Epithelial cell of proximal tubule (primary cell): ENCODE results near the gene TRABD2A. TPM values are rescaled to one million over a fixed set of nuclear protein-coding genes. Genes with fewer than 3 reads are reported as not detected.

Source experiments
- DNase-seq: peaks from one replicate; pipeline ENCODE4 v3.0.0-alpha.2; 2011; ENCODE audit warnings: low read depth
- H3K4me3 ChIP-seq: 2 replicates; pipeline ENCODE4 v1.5.1; 2011; ENCODE audit warnings: low read depth, mild to moderate bottlenecking, low read length
- CTCF ChIP-seq: conservative IDR thresholded peaks from 2 replicates; pipeline ENCODE4 v1.5.1; 2012; ENCODE audit warnings: low read depth, mild to moderate bottlenecking, low read length
- total RNA-seq: library from RNA; depleted of rRNA; stranded (reverse); fragments of >200 nt; gene quantifications from 2 replicates; pipeline ENCODE4 v1.2.3, GENCODE V29; 2015

TRABD2A gene, protein sequence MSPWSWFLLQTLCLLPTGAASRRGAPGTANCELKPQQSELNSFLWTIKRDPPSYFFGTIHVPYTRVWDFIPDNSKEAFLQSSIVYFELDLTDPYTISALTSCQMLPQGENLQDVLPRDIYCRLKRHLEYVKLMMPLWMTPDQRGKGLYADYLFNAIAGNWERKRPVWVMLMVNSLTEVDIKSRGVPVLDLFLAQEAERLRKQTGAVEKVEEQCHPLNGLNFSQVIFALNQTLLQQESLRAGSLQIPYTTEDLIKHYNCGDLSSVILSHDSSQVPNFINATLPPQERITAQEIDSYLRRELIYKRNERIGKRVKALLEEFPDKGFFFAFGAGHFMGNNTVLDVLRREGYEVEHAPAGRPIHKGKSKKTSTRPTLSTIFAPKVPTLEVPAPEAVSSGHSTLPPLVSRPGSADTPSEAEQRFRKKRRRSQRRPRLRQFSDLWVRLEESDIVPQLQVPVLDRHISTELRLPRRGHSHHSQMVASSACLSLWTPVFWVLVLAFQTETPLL
- total RNA-seq, result 0.58 and 1.5 TPM in 2 replicates

GRCh38 chr2:84880645-84881521 lies at the start of gene TRABD2A:
Gene TRABD2A, minus strand, starts transcription at chr2:84881084. Its CDS starts 45 bp downstream, at chr2:84881039.
- TF ChIP-seq CTCF, result no peak
- peak within 1 kb of the TSS; percentile 64 for H3K4me3 ChIP-seq
- DNase-seq, result no peak

GRCh38 chr2:84927275-84927627 lies 46.4 kb upstream of the TRABD2A start:
- no peak for TF ChIP-seq CTCF
- no peak for DNase-seq
- H3K4me3 ChIP-seq, result no peak overlapping the region

DNA sequence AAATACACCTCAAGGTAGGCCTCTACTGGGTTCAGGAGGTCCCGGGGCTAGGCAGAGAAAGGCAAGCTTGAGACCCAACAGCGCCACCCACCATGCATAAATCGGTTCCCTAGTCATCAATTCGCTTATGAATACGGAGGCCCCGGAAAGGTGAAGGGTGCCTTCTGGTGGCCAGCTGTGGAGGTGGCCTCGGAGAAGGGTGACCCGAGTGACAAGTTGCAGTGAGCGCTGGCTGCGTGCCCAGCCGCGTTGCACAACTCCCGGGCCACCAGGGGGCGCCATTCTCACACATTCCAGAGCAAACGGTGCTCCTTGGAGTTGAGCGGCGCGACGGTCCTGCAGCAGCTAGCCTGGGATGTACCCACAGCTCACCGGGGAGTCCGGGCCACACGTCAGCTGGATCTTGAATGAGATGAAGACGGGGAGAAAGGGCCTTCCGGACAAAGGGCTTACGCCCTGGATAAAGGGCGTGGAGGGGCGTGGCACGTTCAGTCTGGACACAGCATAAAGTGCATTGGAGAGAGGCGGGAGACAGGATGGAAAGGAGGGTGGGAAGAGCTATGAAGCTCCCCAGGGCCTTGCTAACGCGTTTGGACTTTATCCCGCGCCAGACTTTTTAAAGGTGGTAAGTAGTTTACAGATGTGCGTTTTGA lies 45.0 kb upstream of the TRABD2A start:
- H3K4me3 ChIP-seq, result peak overlapping the region; percentile 59
- DNase-seq, result no peak
- peak; percentile 90 for TF ChIP-seq CTCF

DNA sequence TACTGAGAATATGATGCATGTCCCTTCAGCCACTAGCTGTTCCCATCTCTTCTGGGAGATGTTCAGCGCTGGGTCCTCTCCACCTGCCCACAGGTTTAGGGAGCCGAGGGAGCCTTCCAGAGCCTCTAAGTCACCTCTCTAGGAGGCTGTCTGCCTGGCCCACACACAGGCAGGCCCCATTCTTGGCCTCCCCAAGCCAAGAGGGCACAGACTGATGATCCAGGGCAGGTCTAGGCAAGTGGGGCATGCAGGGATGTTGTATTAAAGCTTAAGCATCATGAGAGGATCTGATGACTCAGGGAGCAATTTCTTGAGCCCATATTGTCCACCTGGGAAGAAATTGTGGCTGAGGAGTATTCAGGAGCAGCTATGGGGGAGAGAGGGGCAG lies 44.4 kb upstream of the TRABD2A start:
- no peak for TF ChIP-seq CTCF
- no peak for DNase-seq
- H3K4me3 ChIP-seq, result no peak overlapping the region

GRCh38 chr2:84924173-84925106 lies 43.6 kb upstream of the TRABD2A start:
- H3K4me3 ChIP-seq, result peak overlapping the region; percentile 11
- no peak for DNase-seq
- no peak for TF ChIP-seq CTCF

DNA sequence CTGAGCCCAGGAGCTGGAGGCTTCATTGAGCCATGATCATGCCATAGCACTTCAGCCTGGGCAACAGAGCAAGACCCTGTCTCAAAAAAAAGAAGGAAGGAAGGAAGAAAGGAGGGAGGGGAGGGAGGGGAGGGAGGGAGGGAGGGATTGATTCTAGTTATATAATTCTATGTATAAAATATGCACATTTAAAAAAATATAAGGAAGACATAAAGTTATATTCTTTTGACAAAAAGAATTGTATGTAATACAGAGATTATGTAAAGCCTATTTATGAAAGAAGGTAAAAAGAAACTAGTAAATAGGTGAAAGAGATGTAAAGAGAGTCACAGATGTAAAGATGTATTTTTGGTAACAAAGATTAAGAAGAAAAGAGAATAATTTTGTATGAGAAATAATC lies 42.1 kb upstream of the TRABD2A start:
- no peak for TF ChIP-seq CTCF
- H3K4me3 ChIP-seq, result no peak overlapping the region
- no peak for DNase-seq
